HEK293 (cell line): ENCODE measurements around the gene RYR2.

Experiments used
- CTCF ChIA-PET: fragments of 350-600 bp; formaldehyde crosslinking; extraction: SDS; loops from one replicate; lab custom pipeline; 2021; ENCODE audit warnings: antibody characterized with exemption; lab: Yijun Ruan, JAX
- POLR2A ChIA-PET: fragments of 300-600 bp; formaldehyde crosslinking; extraction: SDS; loops from one replicate; lab custom pipeline; 2020; ENCODE audit warnings: antibody characterized with exemption, inconsistent platforms; lab: Yijun Ruan, JAX
- H3K27ac ChIP-seq: fragments of 200-500 bp; sonication (Bioruptor generic); 2 replicates; pipeline ENCODE4 v1.5.1; 2014; ENCODE audit warnings: low read depth, low read length, control low read depth, inconsistent platforms; ENCODE audit errors: extremely low read depth
- H3K36me3 ChIP-seq, 2 experiments: fragments of 200-500 bp in 1 of 2; sonication (Bioruptor generic) in 1 of 2; 1 replicate in 1 of 2; 2 replicates in 1 of 2; pipeline ENCODE4 v1.5.1; 2014 to 2017; ENCODE audit warnings: inconsistent platforms in 2 of 2, low read length in 2 of 2; ENCODE audit not compliant: control insufficient read depth in 2 of 2, insufficient read depth in 1 of 2
- H3K4me1 ChIP-seq: fragments of 200-500 bp; sonication (Bioruptor generic); 2 replicates; pipeline ENCODE4 v1.5.1; 2014; ENCODE audit warnings: mild to moderate bottlenecking, low read length, inconsistent platforms; ENCODE audit not compliant: control insufficient read depth, insufficient read depth
- H3K4me3 ChIP-seq: 2 replicates; pipeline ENCODE4 v1.5.1; 2011; ENCODE audit warnings: low read depth, mild to moderate bottlenecking, control low read depth, low read length, moderate library complexity
- H3K9me3 ChIP-seq: fragments of 200-500 bp; sonication (Bioruptor generic); 2 replicates; pipeline ENCODE4 v1.5.1; 2014; ENCODE audit warnings: low read depth, low read length, inconsistent platforms; ENCODE audit not compliant: control insufficient read depth, insufficient read depth
- BCL11A ChIP-seq: fragments of 450-650 bp; formaldehyde crosslinking; IDR thresholded peaks from 2 replicates; pipeline ENCODE4 v1.5.1; 2016; ENCODE audit warnings: low read depth, missing biosample characterization, missing genetic modification characterization
- GLIS2 ChIP-seq: fragments of 450-650 bp; formaldehyde crosslinking; IDR thresholded peaks from 2 replicates; pipeline ENCODE4 v1.5.1; 2016; ENCODE audit warnings: missing biosample characterization, missing genetic modification characterization
- KLF8 ChIP-seq: fragments of 450-650 bp; formaldehyde crosslinking; IDR thresholded peaks from 2 replicates; pipeline ENCODE4 v1.5.1; 2016; ENCODE audit warnings: missing biosample characterization, missing genetic modification characterization
- SCRT2 ChIP-seq: fragments of 450-650 bp; formaldehyde crosslinking; IDR thresholded peaks from 2 replicates; pipeline ENCODE4 v1.5.1; 2016; ENCODE audit warnings: missing biosample characterization, missing genetic modification characterization
- SP3 ChIP-seq: fragments of 450-650 bp; formaldehyde crosslinking; IDR thresholded peaks from 2 replicates; pipeline ENCODE4 v1.5.1; 2016; ENCODE audit warnings: missing biosample characterization, missing genetic modification characterization
- YY1 ChIP-seq: fragments of 450-650 bp; formaldehyde crosslinking; IDR thresholded peaks from 2 replicates; pipeline ENCODE4 v1.5.1; 2018; ENCODE audit warnings: missing biosample characterization, missing genetic modification characterization
- ZBTB11 ChIP-seq: fragments of 450-650 bp; formaldehyde crosslinking; conservative IDR thresholded peaks from 2 replicates; pipeline ENCODE4 v1.5.1; 2016; ENCODE audit warnings: low read depth, missing biosample characterization, missing genetic modification characterization
- ZIC2 ChIP-seq: fragments of 450-650 bp; formaldehyde crosslinking; IDR thresholded peaks from 2 replicates; pipeline ENCODE4 v1.5.1; 2016; ENCODE audit warnings: missing biosample characterization, missing genetic modification characterization
- ZNF121 ChIP-seq: fragments of 450-650 bp; formaldehyde crosslinking; IDR thresholded peaks from 2 replicates; pipeline ENCODE4 v1.5.1; 2016; ENCODE audit warnings: missing biosample characterization, missing genetic modification characterization
- ZNF146 ChIP-seq: fragments of 450-650 bp; formaldehyde crosslinking; IDR thresholded peaks from 2 replicates; pipeline ENCODE4 v1.5.1; 2016; ENCODE audit warnings: missing biosample characterization, missing genetic modification characterization
- ZNF155 ChIP-seq: fragments of 450-650 bp; formaldehyde crosslinking; IDR thresholded peaks from 2 replicates; pipeline ENCODE4 v1.5.1; 2016; ENCODE audit warnings: missing biosample characterization, missing genetic modification characterization
- ZNF223 ChIP-seq: fragments of 450-650 bp; formaldehyde crosslinking; IDR thresholded peaks from 2 replicates; pipeline ENCODE4 v1.5.1; 2016; ENCODE audit warnings: missing biosample characterization, missing genetic modification characterization
- ZNF26 ChIP-seq: fragments of 450-650 bp; formaldehyde crosslinking; IDR thresholded peaks from 2 replicates; pipeline ENCODE4 v1.5.1; 2016; ENCODE audit warnings: missing biosample characterization, missing genetic modification characterization
- ZNF324 ChIP-seq: fragments of 450-650 bp; formaldehyde crosslinking; IDR thresholded peaks from 2 replicates; pipeline ENCODE4 v1.5.1; 2016; ENCODE audit warnings: missing biosample characterization, missing genetic modification characterization
- ZNF362 ChIP-seq: fragments of 450-650 bp; formaldehyde crosslinking; IDR thresholded peaks from 2 replicates; pipeline ENCODE4 v1.5.1; 2016; ENCODE audit warnings: missing biosample characterization, missing genetic modification characterization
- ZNF530 ChIP-seq: fragments of 450-650 bp; formaldehyde crosslinking; IDR thresholded peaks from 2 replicates; pipeline ENCODE4 v1.5.1; 2016; ENCODE audit warnings: low read depth, missing biosample characterization, missing genetic modification characterization
- ZNF658 ChIP-seq: fragments of 450-650 bp; formaldehyde crosslinking; IDR thresholded peaks from 2 replicates; pipeline ENCODE4; 2016; ENCODE audit warnings: missing biosample characterization, missing genetic modification characterization
- ZNF664 ChIP-seq: fragments of 450-650 bp; formaldehyde crosslinking; IDR thresholded peaks from 2 replicates; pipeline ENCODE4 v1.5.1; 2016; ENCODE audit warnings: missing biosample characterization, missing genetic modification characterization
- ZNF670 ChIP-seq: fragments of 450-650 bp; formaldehyde crosslinking; IDR thresholded peaks from 2 replicates; pipeline ENCODE4 v1.5.1; 2016; ENCODE audit warnings: missing biosample characterization, missing genetic modification characterization, low read depth
- ZNF707 ChIP-seq: fragments of 450-650 bp; formaldehyde crosslinking; IDR thresholded peaks from 2 replicates; pipeline ENCODE4 v1.5.1; 2016; ENCODE audit warnings: missing biosample characterization, missing genetic modification characterization
- ZNF792 ChIP-seq: fragments of 450-650 bp; formaldehyde crosslinking; IDR thresholded peaks from 2 replicates; pipeline ENCODE4 v1.5.1; 2016; ENCODE audit warnings: missing biosample characterization, missing genetic modification characterization
- ZSCAN23 ChIP-seq: fragments of 450-650 bp; formaldehyde crosslinking; IDR thresholded peaks from 2 replicates; pipeline ENCODE4 v1.5.1; 2016; ENCODE audit warnings: missing biosample characterization, missing genetic modification characterization

RYR2 gene

GRCh38 chr1:237713916-237714315 is 671.9 kb downstream of the RYR2 start:
- H3K27ac ChIP-seq = no peak overlapping the region
- no peaks in the 10 kb centered on the region for H3K36me3 ChIP-seq
- H3K4me1 ChIP-seq = no peaks in the 10 kb centered on the region
- no peak overlapping the region for H3K4me3 ChIP-seq
- ChIA-PET POLR2A (interaction anchor here (0.6 to 0.7 kb wide), 2 partner anchors 681 to 1316 kb away, joined by 4 to 6 read pairs; no protein-coding TSS in a partner anchor), CTCF (interaction anchor here (0.5 kb wide), 1 partner anchor 1436 kb away, joined by 3 read pairs; no protein-coding TSS in a partner anchor)
- no peak for TF ChIP-seq ZNF26 (tag by site-specific recombination)
- no peak for TF ChIP-seq SCRT2 (tag by site-specific recombination)
- no peak for TF ChIP-seq ZNF530 (tag by site-specific recombination)
- no peak for TF ChIP-seq GLIS2 (tag by site-specific recombination)
- no peak for TF ChIP-seq ZNF707 (tag by site-specific recombination)
- no peak for TF ChIP-seq ZNF223
- TF ChIP-seq YY1 = no peak
- no peak for TF ChIP-seq ZNF155
- no peak for TF ChIP-seq KLF8 (tag by site-specific recombination)
- no peak for TF ChIP-seq ZNF324 (tag by site-specific recombination)
- no peak for TF ChIP-seq ZNF121 (tag by site-specific recombination)
- TF ChIP-seq ZNF664 (tag by site-specific recombination) = no peak
- H3K9me3 ChIP-seq = no peaks in the 10 kb centered on the region

GRCh38 chr1:237717106-237717505 is 675.1 kb downstream of the RYR2 start:
- Histone ChIP-seq H3K9me3 (no peaks in the 10 kb centered on the region), H3K36me3 (no peaks in the 10 kb centered on the region)
- no peak for TF ChIP-seq ZNF146 (tag by site-specific recombination)
- no peak for TF ChIP-seq ZBTB11 (tag by site-specific recombination)
- TF ChIP-seq, all 188 proteins: peak for 0
- ChIA-PET POLR2A (no interaction called here), CTCF (interaction anchor here (0.6 to 1.3 kb wide), 2 partner anchors 12 to 90 kb away, joined by 3 read pairs; no protein-coding TSS in a partner anchor)
- no peak overlapping the region for H3K27ac ChIP-seq
- no peaks in the 10 kb centered on the region for H3K4me1 ChIP-seq
- no peak overlapping the region for H3K4me3 ChIP-seq

GRCh38 chr1:237730826-237731350 is 688.9 kb downstream of the RYR2 start:
- POLR2A ChIA-PET = no interaction called here
- no peak overlapping the region for H3K4me3 ChIP-seq
- no peak overlapping the region for H3K27ac ChIP-seq
- no peaks in the 10 kb centered on the region for H3K4me1 ChIP-seq
- no peaks in the 10 kb centered on the region for H3K36me3 ChIP-seq
- no peaks in the 10 kb centered on the region for H3K9me3 ChIP-seq
- CTCF ChIA-PET = no interaction called here
- TF ChIP-seq ZNF658 (tag by site-specific recombination) = no peak
- TF ChIP-seq BCL11A = no peak
- TF ChIP-seq ZIC2 (tag by site-specific recombination) = no peak
- TF ChIP-seq ZSCAN23 = no peak
- no peak for TF ChIP-seq SP3 (tag by site-specific recombination)
- no peak for TF ChIP-seq ZNF792 (tag by site-specific recombination)
- no peak for TF ChIP-seq ZNF670 (tag by site-specific recombination)
- no peak for TF ChIP-seq ZNF362
